GM18511 (cell line): ENCODE data around the gene PRDM8.
A peak's percentile ranks its signal among the peaks of the same experiment; 100 is the strongest.

Experiments used
- ATAC-seq: cut with Tn5 transposase; IDR thresholded peaks from one replicate; pipeline ENCODE4 v1.9.1; 2021; ENCODE audit warnings: mild to moderate bottlenecking, moderate library complexity; ENCODE audit not compliant: unreplicated experiment

The PRDM8 gene

GRCh38 chr4:80183250-80184052, 13.9 kb upstream of the PRDM8 start:
- ATAC-seq, result peak; percentile 49

- peak; percentile 95 for ATAC-seq
Observed at GRCh38 chr4:80184053-80184824, 13.1 kb upstream of the PRDM8 start.

- peak; percentile 2 for ATAC-seq
Observed at GRCh38 chr4:80184825-80185756, 12.2 kb upstream of the PRDM8 start.

GRCh38 chr4:80185787-80186548, 11.3 kb upstream of the PRDM8 start:
- no peak for ATAC-seq

- no peak for ATAC-seq
Observed at GRCh38 chr4:80186676-80187075, 10.6 kb upstream of the PRDM8 start.

GRCh38 chr4:80187677-80188076, 9.6 kb upstream of the PRDM8 start:
- no peak for ATAC-seq

GRCh38 chr4:80188457-80188800, 8.9 kb upstream of the PRDM8 start:
- ATAC-seq, result no peak

- ATAC-seq, result no peak
Observed at GRCh38 chr4:80188801-80189458, 8.4 kb upstream of the PRDM8 start.

- ATAC-seq, result no peak
Observed at GRCh38 chr4:80189581-80189955, 7.7 kb upstream of the PRDM8 start.

- no peak for ATAC-seq
Observed at GRCh38 chr4:80189956-80190677, 7.2 kb upstream of the PRDM8 start.

- ATAC-seq, result no peak
Observed at GRCh38 chr4:80192252-80192866, 4.9 kb upstream of the PRDM8 start.

- ATAC-seq, result no peak
Observed at GRCh38 chr4:80192937-80193336, 4.4 kb upstream of the PRDM8 start.

- no peak for ATAC-seq
Observed at GRCh38 chr4:80195441-80196140, 1.7 kb upstream of the PRDM8 start.

- no peak for ATAC-seq
Observed at GRCh38 chr4:80196259-80196921, 913 bp upstream of the PRDM8 start.

GRCh38 chr4:80197601-80198440, 518 bp downstream of the PRDM8 start:
- no peak for ATAC-seq

GRCh38 chr4:80198441-80198837, 1.1 kb downstream of the PRDM8 start:
- ATAC-seq, result no peak

- no peak for ATAC-seq
Observed at GRCh38 chr4:80199004-80199560, 1.8 kb downstream of the PRDM8 start.
